ENCODE measurements around the gene LPCAT1.
"Not testable (repeated sequence)": the region's sequence is repeated elsewhere in the genome, so short reads cannot be mapped to it uniquely, and the experiment has no call there.

LPCAT1 gene

GRCh38 chr5:1442222-1443145, 81.3 kb downstream of the LPCAT1 start:
- DNase-seq (ENCODE audit: low spot score) = no peak

GRCh38 chr5:1441166-1441865, 82.4 kb downstream of the LPCAT1 start:
- no peak for DNase-seq (ENCODE audit: low spot score)

GRCh38 chr5:1440098-1440493, 83.7 kb downstream of the LPCAT1 start:
- no peak for DNase-seq (ENCODE audit: low spot score)

- DNase-seq (ENCODE audit: low spot score) = no peak
These were observed 84.2 kb downstream of the LPCAT1 start for GRCh38 chr5:1439388-1440097.

GRCh38 chr5:1438871-1439270, 84.9 kb downstream of the LPCAT1 start:
- DNase-seq (ENCODE audit: low spot score) = no peak

GRCh38 chr5:1437876-1438559, 85.7 kb downstream of the LPCAT1 start:
- DNase-seq (ENCODE audit: low spot score) = no peak

- DNase-seq (ENCODE audit: low spot score) = peak; percentile 50
These were observed 86.4 kb downstream of the LPCAT1 start for GRCh38 chr5:1437226-1437829.

- no peak for DNase-seq (ENCODE audit: low spot score)
These were observed 87.1 kb downstream of the LPCAT1 start for GRCh38 chr5:1436681-1437080.

GRCh38 chr5:1436036-1436435, 87.7 kb downstream of the LPCAT1 start:
- no peak for DNase-seq (ENCODE audit: low spot score)

GRCh38 chr5:1435369-1435768, 88.4 kb downstream of the LPCAT1 start:
- no peak for DNase-seq (ENCODE audit: low spot score)

- DNase-seq (ENCODE audit: low spot score) = no peak
These were observed 91.5 kb downstream of the LPCAT1 start for GRCh38 chr5:1432296-1432695.

GRCh38 chr5:1431896-1432295, 91.9 kb downstream of the LPCAT1 start:
- DNase-seq (ENCODE audit: low spot score) = no peak

GRCh38 chr5:1431021-1431811, 92.5 kb downstream of the LPCAT1 start:
- no peak for DNase-seq (ENCODE audit: low spot score)

- no peak for DNase-seq (ENCODE audit: low spot score)
These were observed 93.5 kb downstream of the LPCAT1 start for GRCh38 chr5:1430121-1430795.

GRCh38 chr5:1429496-1429895, 94.3 kb downstream of the LPCAT1 start:
- no peak for DNase-seq (ENCODE audit: low spot score)

- no peak for DNase-seq (ENCODE audit: low spot score)
These were observed 94.7 kb downstream of the LPCAT1 start for GRCh38 chr5:1429066-1429465.

- no peak for DNase-seq (ENCODE audit: low spot score)
These were observed 95.7 kb downstream of the LPCAT1 start for GRCh38 chr5:1428107-1428506.

GRCh38 chr5:1424716-1425115, 99.0 kb downstream of the LPCAT1 start:
- no peak for DNase-seq (ENCODE audit: low spot score)

GRCh38 chr5:1423901-1424603, 99.7 kb downstream of the LPCAT1 start:
- DNase-seq (ENCODE audit: low spot score) = no peak

- DNase-seq (ENCODE audit: low spot score) = not testable (repeated sequence)
These were observed 101.2 kb downstream of the LPCAT1 start for GRCh38 chr5:1422522-1422921.

All from kidney tubule cell (primary cell).